Measurements from ENCODE around the gene ITIH4.

DNA sequence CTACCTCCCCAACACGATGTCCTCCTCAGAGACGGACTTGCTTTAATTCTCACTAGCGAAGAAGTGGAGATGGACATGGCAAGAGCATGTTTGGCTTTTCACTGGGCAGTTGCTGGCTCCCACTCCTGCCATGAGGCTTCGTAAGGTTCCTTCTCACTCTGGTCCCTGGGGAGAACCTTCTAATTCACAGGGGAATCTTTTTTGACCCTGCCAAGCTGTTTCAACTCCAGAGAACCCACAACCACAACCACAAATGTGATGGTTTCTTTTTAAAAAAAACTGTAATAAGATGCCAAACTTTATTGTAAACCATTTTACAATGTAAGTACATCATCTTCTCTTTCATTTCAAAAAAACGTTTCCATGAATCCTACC lies 6.0 kb upstream of the ITIH4 start:
- TF ChIP-seq, protein P1, sequence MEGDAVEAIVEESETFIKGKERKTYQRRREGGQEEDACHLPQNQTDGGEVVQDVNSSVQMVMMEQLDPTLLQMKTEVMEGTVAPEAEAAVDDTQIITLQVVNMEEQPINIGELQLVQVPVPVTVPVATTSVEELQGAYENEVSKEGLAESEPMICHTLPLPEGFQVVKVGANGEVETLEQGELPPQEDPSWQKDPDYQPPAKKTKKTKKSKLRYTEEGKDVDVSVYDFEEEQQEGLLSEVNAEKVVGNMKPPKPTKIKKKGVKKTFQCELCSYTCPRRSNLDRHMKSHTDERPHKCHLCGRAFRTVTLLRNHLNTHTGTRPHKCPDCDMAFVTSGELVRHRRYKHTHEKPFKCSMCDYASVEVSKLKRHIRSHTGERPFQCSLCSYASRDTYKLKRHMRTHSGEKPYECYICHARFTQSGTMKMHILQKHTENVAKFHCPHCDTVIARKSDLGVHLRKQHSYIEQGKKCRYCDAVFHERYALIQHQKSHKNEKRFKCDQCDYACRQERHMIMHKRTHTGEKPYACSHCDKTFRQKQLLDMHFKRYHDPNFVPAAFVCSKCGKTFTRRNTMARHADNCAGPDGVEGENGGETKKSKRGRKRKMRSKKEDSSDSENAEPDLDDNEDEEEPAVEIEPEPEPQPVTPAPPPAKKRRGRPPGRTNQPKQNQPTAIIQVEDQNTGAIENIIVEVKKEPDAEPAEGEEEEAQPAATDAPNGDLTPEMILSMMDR (IDR thresholded peaks at IDR 0.05), result no peak
- no peak for TF ChIP-seq POLR2A (IDR thresholded peaks at IDR 0.05)
